ENCODE data around the gene FFAR3. TPM values are rescaled to one million over a fixed set of nuclear protein-coding genes. Genes with fewer than 3 reads are reported as not detected.
"Not testable (repeated sequence)": the region's sequence is repeated elsewhere in the genome, so short reads cannot be mapped to it uniquely, and the experiment has no call there.

Gene FFAR3
- polyA plus RNA-seq, 4 donors, result 0.13 to 0.19 (median 0.17) TPM; not detected in 1

DNA sequence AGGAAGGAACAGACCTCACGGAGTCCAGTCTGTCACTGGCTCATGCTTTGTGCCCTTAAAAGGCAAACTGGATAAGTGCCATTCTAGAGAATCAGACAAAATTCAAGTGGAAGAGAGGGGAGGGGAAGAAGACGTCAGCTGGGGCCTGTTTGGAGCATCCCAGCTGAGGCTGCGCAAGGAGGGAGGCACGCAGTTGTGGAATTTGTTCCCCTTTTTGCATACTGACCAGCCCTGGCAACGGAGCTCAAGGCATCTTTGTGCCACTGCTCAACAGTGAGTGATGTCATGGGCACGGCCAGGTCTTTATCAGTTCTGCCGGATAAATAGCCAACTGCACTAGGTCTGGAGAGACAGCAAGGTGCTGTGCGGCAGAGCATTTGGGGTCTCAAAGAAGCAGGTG is 12.5 kb downstream of the FFAR3 start, which contains the start of gene GPR42:
Gene GPR42, plus strand, starts transcription at position 347 of the 400 bp plus-strand sequence. CDS start 292 bp downstream, outside the sequence.
- no peak for DNase-seq (ENCODE audit: low read depth in 4 of 4, low spot score in 2 of 4)

DNA sequence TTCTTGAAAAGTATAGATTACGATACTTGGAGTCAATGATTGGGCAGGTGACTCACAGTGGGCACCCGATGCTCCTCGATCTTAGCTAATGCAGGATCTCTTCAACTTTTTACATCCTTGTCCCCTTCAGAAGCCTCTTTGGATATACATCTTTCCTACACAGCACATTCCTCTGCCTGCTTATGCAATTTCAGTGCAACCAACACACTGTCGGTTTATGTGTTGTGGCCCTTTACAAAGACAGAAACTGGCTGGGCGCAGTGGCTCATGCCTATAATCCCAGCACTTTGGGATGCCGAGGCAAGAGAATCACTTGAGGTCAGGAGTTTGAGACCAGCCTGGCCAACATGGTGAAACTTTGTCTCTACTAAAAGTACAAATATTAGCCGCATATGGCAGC is 15.2 kb downstream of the FFAR3 start:
- no peak for DNase-seq (ENCODE audit: low read depth in 4 of 4, low spot score in 2 of 4)

DNA sequence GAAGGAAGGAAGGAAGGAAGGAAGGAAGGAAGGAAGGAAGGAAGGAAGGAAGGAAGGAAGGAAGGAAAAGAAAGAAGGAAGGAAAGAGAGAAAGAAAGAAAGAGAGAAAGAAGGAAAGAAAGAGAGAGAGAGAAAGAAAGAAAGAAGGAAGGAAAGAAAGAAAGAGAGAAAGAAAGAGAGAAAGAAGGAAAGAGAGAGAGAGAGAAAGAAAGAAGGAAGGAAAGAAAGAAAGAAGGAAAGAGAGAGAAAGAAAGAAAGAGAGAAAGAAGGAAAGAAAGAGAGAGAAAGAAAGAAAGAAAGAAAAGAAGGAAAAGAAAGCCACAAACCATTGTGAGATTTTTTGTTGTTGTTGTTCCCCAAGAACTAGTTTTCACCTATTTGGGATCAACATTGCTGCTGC is 15.8 kb downstream of the FFAR3 start:
- not testable (repeated sequence) for DNase-seq (ENCODE audit: low read depth in 4 of 4, low spot score in 2 of 4)

DNA sequence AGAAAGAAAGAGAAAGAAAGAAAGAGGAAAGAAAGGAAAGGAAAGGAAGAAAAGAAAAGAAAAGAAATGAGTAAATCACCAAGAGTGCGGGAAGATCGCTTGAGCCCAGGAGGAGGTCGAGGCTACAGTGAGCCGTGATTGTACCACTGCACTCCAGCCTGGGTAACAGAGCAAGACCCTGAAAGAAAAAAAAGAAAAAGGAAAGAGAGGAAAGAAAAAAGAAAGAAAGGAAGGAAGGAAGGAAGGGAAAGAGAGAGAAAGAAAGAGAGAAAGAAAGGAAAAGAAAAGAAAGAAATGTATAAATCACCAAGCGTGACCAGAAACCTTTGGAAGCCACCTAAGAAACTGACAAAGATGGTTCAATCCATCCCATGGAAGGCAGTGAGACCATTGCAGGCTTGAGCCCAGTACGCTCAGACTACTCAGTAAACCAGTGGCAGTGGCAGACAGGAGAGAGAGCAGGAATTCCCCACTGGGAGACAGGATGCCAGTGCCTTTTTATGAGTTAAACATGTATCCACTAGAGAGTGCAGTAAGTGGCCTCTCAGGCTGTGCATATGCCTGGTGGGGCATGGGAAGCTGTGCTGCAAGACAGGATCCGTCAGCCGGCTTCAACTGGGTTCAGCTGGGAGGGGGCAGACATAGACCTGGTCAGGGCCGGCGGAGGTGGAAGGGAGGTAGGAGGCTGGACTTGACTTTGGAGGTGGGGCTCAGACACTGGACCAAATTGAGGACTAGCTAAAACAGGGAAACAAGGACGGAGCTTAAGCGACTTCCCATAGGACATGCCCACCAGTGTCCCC is 17.4 kb downstream of the FFAR3 start:
- DNase-seq (ENCODE audit: low read depth in 4 of 4, low spot score in 2 of 4), result no peak

DNA sequence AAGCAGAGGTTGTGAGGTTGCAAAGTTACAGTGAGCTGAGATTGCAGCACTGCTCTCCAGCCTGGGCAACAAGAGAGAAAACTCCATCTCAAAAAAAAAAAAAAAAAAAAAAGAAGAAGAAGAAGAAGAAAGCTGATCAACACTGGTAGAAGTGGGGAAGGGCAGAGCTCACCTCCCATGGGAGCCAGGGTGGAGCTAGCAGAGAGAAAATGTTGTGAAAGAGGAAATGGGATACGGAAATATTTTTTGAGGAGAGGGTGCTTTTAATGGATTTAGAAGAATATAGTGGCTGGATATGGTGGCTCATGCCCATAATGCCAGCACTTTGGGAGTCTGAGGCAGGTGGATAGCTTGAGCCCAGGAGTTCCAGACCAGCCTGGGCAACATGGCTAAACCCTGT is 19.4 kb downstream of the FFAR3 start:
- no peak for DNase-seq (ENCODE audit: low read depth in 4 of 4, low spot score in 2 of 4)

DNA sequence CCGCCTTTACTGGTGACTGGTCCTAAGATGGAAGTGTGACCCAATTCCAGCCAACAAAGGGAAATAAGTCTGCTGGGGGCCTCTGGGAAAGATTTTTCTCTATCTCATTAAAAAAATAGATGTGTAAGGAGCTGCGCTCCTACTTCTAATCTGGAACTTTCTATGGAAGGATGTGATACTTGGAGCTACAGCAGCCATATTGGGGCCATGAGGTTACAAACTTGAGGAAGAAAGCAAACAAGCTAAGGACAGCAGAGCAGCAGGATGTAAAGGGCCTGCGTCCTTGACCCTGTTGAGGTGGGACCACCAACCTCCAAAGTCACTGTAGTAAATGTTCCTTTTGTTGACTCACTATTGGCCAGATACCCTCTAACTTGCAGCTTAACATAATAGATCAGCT is 20.1 kb downstream of the FFAR3 start:
- no peak for DNase-seq (ENCODE audit: low read depth in 4 of 4, low spot score in 2 of 4)

DNA sequence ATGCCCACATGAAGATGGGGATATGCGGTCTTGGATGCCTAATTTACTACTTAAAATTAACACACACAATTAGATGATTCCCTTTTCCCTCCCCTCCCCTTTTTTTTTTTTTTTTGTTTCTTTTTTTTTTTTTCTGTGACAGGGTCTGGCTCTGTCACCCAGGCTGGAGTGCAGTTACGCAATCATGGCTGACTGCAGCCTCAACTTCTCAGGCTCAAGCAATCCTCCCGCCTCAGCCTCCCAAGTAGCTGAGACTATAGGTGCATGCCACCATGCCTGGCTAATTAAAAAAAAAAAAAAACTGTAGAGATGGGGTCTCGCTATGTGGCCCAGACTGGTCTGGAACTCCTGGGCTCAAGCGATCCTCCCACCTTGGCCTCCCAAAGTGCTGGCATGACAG is 21.3 kb downstream of the FFAR3 start:
- not testable (repeated sequence) for DNase-seq (ENCODE audit: low read depth in 4 of 4, low spot score in 2 of 4)

DNA sequence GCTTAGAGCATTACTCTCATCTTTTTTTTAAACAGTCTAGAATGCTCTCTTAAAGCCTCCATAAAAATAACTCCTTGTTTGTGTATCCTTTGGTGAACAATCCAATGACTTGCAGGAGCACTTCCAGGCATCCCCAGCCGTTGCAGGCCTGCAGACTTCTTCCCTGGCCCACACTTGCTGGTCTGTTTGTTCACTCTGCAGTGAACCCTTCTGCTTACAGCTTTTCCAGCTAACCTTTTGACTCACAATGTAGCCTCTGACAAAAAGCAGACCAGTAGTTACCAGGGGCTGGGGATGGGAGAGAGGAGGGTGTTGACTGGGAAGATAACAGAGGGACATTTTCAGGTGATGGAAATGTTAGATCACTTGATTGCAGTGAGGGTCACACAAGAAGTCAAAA is 21.7 kb downstream of the FFAR3 start:
- DNase-seq (ENCODE audit: low read depth in 4 of 4, low spot score in 2 of 4), result no peak

DNA sequence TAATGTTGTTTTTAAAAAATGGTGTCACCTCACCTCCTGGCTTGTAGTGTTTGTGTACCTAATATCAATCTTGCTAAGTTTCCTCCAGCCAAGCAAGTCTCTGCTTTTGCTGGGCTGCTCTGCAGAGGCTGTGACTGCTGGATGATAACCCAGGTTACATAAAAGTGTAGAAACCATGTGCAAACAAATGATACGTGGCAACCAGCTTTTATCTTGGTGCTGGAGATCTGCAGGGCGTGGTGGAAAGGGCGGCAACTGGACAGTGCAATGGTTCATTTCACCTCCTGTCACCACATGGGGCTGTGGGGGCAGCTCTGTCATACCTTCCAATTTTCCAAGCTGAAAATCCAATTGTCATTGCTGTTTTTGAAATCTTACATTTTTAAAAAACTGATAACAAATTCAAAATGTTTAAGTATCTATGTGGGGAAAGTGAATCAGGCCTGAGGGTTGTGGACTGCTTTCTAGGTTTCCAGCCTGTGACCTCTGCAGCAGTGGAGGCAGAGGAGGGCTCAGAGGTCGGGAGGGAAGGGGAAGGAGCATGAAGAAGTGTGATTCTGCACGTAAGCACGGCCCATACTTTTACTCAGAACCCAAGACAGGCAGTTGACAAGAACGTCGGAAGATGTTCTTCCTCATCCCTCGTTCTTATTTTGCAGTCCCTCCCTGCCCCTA is 22.3 kb downstream of the FFAR3 start:
- no peak for DNase-seq (ENCODE audit: low read depth in 4 of 4, low spot score in 2 of 4)

DNA sequence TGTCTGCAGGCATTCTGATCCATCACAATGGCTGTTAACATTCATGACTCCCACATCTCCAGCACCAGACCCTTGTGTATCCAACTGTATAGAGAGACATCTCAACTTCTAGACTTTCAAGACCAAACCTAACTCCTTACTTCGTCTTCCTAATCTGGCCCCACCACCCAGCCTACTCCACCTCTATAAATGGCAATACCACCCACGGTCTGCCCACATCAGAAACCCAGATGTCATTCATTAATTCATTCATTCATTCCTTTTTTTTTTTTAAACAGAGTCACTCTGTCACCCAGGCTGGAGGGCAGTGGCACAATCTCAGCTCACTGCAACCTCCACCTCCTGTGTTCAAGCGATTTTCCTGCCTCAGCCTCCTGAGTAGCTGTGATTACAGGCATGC is 23.1 kb downstream of the FFAR3 start:
- no peak for DNase-seq (ENCODE audit: low read depth in 4 of 4, low spot score in 2 of 4)

DNA sequence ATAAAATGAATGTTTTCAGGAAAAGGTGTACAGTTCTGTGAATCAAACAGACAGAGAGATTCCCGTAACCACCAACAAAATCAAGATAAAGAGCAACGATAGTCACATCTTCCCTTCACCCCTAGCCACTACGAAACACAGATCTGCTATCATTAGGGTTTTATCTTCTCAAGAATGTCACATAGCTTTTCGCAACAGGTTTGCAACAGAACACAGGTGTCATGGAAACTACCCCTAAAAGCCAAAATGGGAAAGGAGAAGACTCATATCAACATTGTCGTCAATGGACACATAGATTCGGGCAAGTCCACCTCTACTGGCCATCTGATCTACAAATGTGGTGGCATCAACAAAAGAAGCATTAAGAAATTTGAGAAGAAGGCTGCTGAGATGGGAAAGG is 23.7 kb downstream of the FFAR3 start:
- no peak for DNase-seq (ENCODE audit: low read depth in 4 of 4, low spot score in 2 of 4)

DNA sequence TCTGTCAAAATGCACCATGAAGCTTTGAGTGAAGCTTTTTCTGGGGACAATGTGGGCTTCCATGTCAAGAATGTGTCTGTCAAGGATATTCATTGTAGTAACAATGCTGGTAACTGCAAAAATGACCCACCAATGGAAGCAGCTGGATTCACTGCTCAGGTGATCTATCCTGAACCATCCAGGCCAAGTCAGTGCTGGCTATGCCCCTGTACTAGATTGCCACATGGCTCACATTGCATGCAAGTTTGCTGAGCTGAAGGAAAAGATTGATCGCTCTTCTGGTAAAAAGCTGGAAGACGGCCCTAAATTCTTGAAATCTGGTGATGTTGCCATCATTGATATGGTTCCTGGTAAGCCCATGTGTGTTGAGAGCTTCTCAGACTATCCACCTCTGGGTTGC is 25.3 kb downstream of the FFAR3 start:
- DNase-seq (ENCODE audit: low read depth in 4 of 4, low spot score in 2 of 4), result no peak

DNA sequence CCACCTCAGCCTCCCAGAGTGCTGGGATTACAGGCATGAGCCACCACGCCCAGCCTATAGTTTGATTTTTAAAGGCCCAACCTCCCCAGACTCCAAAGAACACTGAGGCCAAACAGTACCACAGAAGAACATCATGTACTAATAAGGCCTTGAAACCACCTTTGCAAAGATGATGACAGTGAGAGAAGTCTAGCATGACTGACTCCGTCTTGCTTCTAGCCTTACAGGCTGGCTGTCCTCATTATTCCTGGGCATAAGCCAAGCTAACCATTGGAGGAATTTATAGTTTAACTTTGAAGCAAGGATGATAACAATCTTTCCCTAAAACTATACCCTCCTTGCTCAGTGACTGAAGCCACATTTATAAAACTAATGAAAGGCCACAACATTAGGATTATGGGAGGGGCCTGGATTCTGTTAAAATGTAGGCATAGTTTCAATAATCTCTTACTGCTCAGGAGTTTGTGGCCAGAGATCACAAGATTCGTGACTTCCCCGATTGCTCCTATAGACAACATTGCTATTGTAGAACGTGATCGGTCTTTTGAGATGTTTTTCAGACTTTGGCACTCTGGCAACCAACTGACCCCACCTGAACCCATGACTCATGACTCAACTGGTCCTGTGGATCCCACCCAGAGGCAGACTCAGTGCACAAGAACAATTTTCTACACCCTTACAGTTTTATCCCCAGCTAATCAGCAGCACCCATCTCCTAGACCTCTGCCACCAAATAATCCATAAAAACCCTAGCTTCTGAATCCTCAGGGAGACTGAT is 30.2 kb downstream of the FFAR3 start:
- no peak for DNase-seq (ENCODE audit: low read depth in 4 of 4, low spot score in 2 of 4)

DNA sequence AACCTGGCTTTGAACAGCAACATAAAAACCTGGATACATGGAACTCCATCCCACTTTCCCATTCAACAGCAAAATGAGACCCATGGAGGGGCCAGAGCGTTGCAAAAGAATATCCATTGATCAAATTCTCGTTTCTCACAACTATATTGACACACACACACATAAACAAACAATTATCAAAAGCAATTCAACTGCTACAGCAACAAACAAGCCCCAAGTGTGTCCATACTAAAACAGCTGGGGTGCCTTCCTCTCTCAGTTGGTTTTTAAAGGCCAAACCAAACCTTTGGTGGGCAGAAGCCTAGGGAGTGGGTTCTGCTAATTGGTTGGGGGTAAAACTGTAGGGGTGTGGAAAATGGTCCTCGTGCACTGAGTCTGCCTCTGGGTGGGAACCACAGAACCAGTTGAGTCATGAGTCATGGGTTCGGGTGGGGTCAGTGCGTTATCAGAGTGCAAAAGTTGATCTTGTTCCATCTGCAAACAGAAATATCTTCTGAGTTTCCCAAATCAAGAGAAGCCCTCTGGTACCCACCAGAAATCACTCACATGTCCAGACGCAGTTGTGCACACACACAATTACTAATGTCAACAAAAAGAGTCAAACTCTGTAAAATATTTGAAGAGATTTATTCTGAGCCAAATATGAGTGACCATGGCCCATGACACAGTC is 31.1 kb downstream of the FFAR3 start:
- no peak for DNase-seq (ENCODE audit: low read depth in 4 of 4, low spot score in 2 of 4)

DNA sequence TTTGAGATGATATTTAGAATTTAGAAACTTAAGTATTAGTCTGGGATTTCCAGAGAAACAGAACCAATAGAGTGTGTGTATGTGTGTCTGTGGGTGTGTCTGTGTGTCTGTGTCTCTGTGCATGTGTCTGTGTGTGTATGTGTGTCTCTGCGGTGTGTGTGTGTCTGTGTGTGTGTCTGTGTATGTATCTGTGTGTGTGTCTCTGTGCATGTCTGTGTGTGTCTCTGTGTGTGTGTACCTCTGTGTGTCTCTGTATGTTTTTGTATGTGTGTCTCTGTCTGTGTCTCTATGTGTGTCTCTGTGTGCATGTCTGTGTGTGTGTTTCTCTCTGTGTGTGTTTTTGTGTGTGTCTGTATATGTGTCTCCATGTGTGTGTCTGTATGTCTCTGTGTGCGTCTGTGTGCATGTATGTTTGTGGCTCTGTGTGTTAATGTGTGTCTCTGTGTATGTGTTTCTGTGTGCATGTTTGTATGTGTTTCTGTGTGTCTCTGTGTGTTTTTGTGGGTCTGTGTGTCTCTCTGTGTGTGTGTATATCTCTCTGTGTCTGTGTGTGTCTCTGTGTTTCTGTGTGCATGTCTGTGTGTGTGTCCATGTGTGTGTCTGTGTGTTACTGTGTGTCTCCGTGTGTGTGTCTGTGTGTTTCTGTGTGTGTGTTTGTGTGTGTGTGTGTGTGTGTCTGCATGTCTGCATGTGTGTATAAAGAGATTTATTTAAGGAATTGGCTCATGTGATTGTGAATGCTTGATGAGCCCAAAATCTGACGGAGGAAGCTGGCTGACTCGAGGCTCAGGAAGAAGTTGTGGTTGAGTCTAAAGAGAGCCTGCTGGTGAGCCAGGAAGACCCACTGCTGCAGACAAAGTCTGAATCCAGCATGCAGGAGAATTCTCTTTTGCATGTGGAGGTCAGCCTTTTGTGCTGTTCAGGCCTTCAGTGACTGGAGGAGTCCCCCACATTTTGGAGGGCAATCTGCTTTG is 34.8 kb downstream of the FFAR3 start:
- DNase-seq (ENCODE audit: low read depth in 4 of 4, low spot score in 2 of 4), result no peak

DNA sequence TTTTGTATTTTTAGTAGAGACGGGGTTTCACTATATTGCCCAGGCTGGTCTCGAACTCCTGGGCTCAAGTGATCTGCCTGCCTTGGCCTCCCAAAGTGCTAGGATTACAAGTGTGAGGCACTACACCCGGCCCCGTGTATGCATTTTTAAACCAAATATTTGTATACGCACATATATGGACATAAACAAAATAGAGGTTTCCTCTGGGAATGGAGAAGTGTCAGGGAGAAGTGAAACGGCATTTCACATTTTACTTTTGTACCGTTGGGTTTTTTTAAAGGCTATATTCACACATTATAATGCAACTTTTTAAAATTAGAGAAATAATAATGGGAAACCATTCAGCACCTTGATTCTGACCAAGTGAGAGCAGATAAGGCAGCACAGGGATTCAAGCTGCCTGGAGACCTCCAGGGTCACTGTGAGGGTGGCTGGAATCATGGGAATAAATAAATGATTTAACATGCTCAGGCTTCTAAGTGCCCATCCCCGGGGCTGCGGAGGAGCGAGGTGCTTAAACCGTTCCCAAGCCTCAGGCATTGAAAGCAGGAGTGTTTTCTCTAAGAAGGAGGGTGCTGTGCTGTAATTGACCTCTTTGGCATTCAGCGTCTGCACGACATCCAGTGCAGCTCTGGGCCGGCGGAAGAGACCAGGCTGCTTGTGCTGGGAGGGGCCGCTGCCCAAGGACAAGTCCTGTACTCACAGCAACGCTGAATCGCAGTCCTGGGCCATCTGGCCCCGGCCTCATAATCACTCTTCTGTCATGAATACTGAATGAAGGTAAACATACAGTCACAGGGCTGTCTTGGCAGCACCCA is 37.3 kb downstream of the FFAR3 start:
- DNase-seq (ENCODE audit: low read depth in 4 of 4, low spot score in 2 of 4), result no peak

DNA sequence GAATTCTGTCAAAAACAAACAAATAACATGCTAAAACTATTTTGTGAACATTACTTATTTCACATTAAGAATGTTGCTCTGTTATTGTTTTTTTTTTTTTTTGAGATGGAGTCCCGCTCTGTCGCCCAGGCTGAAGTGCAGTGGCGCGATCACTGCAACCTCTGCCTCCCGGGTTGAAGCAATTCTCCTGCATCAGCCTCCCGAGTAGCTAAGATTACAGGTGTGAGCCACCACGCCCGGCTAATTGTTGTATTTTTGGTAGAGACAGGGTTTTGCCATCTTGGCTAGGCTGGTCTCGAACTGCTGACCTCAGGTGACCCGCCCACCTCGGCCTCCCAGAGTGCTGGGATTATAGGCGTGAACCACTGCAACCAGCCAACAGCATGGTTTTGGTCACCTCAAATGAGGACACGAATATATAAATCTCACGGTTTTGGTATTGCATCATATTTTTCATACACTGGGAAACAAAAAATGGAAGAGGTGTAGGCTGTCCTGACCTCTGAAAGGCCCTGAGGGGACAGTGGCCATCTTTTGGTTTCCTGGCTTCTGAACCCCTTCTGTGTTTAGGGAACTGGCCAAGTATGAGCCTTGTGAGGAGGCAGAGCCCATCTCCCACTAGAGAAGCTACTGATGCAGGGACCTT is 38.1 kb downstream of the FFAR3 start:
- no peak for DNase-seq (ENCODE audit: low read depth in 4 of 4, low spot score in 2 of 4)

DNA sequence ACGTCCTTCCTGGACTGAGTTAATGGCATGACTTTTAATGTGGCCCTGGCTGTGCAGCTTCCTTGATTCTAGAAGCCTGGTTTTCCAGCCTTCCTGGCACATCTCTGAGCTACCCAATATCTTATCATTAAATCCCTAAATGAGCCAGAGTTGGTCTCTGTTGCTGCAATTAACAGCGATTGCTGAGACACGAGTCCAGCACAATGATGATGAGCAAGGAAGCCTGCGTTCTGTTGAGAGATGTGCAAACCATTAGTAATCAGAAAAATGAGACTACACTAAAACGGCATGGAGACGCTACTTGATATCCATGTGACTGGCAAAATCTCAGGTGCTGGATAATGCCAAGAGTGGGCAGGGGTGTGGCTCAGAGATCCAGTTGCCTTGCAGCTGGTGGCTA is 38.8 kb downstream of the FFAR3 start:
- DNase-seq (ENCODE audit: low read depth in 4 of 4, low spot score in 2 of 4), result no peak
